Measurements from ENCODE around the gene GPR15LG.
"Not testable (repeated sequence)": the region's sequence is repeated elsewhere in the genome, so short reads cannot be mapped to it uniquely, and the experiment has no call there.

- TF ChIP-seq POLR2A, CTCF (IDR thresholded peaks at IDR 0.05): not testable (repeated sequence)
Measured at GRCh38 chr10:84168382-84168781, 5.2 kb upstream of the GPR15LG start.
